ENCODE data around the gene DGUOK. TPM values are rescaled to one million over a fixed set of nuclear protein-coding genes. Genes with fewer than 3 reads are reported as not detected.

Gene DGUOK
- total RNA-seq, 1 donor from 2014 or later, result 40.8 TPM

DNA sequence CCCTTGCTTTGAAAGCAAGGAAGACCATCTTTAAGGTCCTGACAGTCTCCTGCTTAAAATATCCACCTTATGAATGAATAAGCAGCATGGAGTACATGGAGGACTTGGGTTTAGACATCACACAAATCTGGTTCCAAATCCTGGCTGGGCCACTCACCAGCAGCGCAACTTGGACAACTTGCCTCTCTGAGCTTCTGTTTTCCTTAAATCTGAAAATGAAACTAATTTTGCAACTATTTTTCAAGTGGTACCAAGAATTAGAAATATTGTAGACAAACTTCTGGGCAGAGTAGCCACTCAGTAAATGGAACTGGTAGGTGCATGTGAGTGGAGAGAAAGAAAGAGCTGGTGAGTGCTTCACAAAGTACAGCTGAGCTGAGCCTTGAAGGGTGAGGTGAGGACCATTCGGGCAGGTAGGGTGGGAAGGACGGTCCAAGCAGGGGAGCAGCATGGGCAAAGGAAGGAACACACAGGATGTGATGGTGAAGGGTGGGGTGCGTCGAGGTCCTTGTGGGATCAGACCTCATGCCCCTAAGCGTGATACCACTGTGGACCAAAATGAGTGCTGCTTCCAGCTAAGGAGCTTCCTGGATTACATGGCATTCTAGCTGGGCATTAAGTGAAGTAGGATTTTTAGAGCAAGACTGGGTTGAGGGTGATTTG lies 43.6 kb downstream of the DGUOK start:
- TF ChIP-seq, protein P1, sequence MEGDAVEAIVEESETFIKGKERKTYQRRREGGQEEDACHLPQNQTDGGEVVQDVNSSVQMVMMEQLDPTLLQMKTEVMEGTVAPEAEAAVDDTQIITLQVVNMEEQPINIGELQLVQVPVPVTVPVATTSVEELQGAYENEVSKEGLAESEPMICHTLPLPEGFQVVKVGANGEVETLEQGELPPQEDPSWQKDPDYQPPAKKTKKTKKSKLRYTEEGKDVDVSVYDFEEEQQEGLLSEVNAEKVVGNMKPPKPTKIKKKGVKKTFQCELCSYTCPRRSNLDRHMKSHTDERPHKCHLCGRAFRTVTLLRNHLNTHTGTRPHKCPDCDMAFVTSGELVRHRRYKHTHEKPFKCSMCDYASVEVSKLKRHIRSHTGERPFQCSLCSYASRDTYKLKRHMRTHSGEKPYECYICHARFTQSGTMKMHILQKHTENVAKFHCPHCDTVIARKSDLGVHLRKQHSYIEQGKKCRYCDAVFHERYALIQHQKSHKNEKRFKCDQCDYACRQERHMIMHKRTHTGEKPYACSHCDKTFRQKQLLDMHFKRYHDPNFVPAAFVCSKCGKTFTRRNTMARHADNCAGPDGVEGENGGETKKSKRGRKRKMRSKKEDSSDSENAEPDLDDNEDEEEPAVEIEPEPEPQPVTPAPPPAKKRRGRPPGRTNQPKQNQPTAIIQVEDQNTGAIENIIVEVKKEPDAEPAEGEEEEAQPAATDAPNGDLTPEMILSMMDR (IDR thresholded peaks at IDR 0.05; ENCODE audit: insufficient read depth, low read length, severe bottlenecking), result no peak

DNA sequence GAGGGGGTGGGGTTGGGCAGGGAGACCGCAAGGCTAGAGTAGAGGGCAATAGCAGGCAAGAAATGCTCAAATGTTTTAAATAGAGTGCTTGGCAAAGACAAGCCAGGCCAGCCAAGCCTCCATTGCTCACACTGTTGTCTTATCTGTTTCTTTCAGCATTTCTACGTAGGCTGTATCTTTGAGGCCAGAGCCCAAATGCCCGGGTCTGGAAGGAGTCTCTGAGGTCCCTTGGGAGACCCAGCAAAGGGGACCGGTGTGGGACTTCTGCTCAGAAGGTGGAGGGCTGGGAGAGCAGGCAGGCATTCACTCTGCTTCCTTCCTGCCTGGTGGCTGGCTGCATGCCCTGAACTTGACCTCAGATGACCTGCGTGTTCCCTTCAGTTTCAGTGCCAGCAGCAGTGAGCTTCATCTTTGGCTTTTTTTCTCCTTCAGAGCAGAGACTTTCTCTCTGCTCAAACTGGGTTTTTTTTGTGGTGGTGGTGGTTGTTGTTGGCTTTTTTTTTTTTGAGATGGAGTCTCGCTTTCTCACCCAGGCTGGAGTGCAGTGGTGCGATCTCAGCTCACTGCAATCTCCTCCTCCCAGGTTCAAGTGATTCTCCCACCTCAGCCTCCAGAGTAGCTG lies 44.3 kb downstream of the DGUOK start:
- FAIRE-seq (no peak), DNase-seq (ENCODE audit: low read depth) (no peak)
- H3K36me3 ChIP-seq (ENCODE audit: control insufficient read depth, insufficient read depth, low read length), result no peaks in the 10 kb centered on the region
- no peaks in the 10 kb centered on the region for H3K27me3 ChIP-seq (ENCODE audit: control insufficient read depth, insufficient read depth, low read length)
- TF ChIP-seq, protein P1 (IDR thresholded peaks at IDR 0.05; ENCODE audit: insufficient read depth, low read length, severe bottlenecking), result no peak
- no peak overlapping the region for H3K4me3 ChIP-seq (ENCODE audit: low read depth, low read length)

More for the DNA sequence above, 43.6 kb downstream of the DGUOK start:
- FAIRE-seq (no peak), DNase-seq (ENCODE audit: low read depth) (no peak)
- Histone ChIP-seq H3K36me3 (ENCODE audit: control insufficient read depth, insufficient read depth, low read length) (no peaks in the 10 kb centered on the region), H3K4me3 (ENCODE audit: low read depth, low read length) (no peak overlapping the region), H3K27me3 (ENCODE audit: control insufficient read depth, insufficient read depth, low read length) (no peaks in the 10 kb centered on the region)

DNA sequence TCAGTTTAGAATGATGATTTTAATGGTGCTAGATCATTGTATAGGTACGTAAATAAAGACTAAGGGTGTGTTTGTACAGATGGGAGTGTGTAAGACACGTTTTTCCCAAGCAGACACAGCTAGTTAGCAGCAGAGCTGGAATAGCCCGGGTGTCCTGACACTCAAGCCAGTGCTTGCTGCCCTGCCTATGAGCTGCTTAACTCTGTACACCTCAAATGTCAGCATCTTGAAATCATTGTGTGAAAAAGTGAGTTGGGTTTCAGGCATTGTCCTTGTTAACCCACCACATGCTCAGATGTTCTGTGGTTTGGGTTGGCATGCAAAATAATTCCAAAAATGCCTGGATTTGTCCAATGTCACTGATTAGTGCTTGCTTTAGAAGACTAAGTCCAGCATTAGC lies 45.0 kb downstream of the DGUOK start:
- Histone ChIP-seq H3K4me3 (ENCODE audit: low read depth, low read length) (no peak overlapping the region), H3K27me3 (ENCODE audit: control insufficient read depth, insufficient read depth, low read length) (no peaks in the 10 kb centered on the region), H3K36me3 (ENCODE audit: control insufficient read depth, insufficient read depth, low read length) (no peaks in the 10 kb centered on the region)
- TF ChIP-seq, protein P1 (IDR thresholded peaks at IDR 0.05; ENCODE audit: insufficient read depth, low read length, severe bottlenecking), result no peak
- FAIRE-seq (no peak), DNase-seq (ENCODE audit: low read depth) (no peak)

DNA sequence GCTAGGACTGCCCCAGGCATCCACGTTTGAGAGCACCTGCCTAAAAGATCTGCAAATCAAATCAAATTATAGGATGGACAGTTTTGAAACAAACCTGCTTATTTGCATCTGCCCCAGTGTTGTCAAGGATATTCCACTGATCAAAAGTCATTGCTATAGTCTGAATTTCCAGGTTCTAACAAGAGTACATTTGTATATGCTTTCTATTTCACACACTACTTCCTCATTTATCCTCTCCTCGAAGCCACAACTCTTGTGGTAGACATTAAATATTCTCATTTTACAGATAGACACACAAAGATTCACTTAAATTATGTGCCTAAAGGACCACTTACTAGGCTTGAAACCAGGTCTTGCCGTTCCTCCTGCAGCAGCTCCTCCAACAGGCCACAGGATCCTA lies 46.2 kb downstream of the DGUOK start:
- no peak overlapping the region for H3K4me3 ChIP-seq (ENCODE audit: low read depth, low read length)
- TF ChIP-seq, protein P1 (IDR thresholded peaks at IDR 0.05; ENCODE audit: insufficient read depth, low read length, severe bottlenecking), result no peak
- H3K27me3 ChIP-seq (ENCODE audit: control insufficient read depth, insufficient read depth, low read length), result no peaks in the 10 kb centered on the region
- FAIRE-seq (no peak), DNase-seq (ENCODE audit: low read depth) (no peak)
- H3K36me3 ChIP-seq (ENCODE audit: control insufficient read depth, insufficient read depth, low read length), result no peaks in the 10 kb centered on the region

DNA sequence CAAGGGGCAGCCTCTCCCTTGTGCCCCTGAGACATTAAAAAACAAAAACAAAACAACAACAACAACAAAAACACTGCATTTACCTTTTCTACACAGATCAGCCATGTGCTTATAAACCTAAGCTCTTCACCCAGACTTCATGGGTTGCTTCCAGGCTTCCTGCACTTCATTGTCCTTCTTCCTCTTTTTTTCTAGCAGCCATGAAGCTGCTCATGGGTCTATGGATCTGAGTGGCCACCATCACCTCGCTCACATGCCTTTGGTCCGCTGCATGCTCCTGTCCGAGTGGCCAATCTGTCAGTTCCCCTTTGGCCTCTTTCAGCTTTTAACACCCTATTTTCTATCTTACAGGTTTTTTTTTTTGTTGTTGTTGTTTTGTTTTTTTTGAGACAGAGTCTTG lies 49.1 kb downstream of the DGUOK start:
- no peak for DNase-seq (ENCODE audit: low read depth)
- TF ChIP-seq, protein P1 (IDR thresholded peaks at IDR 0.05; ENCODE audit: insufficient read depth, low read length, severe bottlenecking), result no peak
- no peaks in the 10 kb centered on the region for H3K27me3 ChIP-seq (ENCODE audit: control insufficient read depth, insufficient read depth, low read length)
- H3K36me3 ChIP-seq (ENCODE audit: control insufficient read depth, insufficient read depth, low read length), result no peaks in the 10 kb centered on the region
- no peak overlapping the region for H3K4me3 ChIP-seq (ENCODE audit: low read depth, low read length)
- FAIRE-seq, result no peak

Measured in bronchial epithelial cell (primary cell).